Breast epithelium (tissue), 3 donors: ENCODE measurements around the gene EHHADH.

Source experiments
- CTCF ChIP-seq, 3 donors: fragments of 450-650 bp; IDR thresholded peaks; one replicate each; pipeline ENCODE4 v1.5.1; 2016 to 2017; ENCODE audit warnings: antibody characterized with exemption in 3 of 3, mild to moderate bottlenecking in 3 of 3, moderate library complexity in 3 of 3
- POLR2A ChIP-seq: fragments of 450-650 bp; IDR thresholded peaks from one replicate; pipeline ENCODE4 v1.6.1; 2016; ENCODE audit warnings: antibody characterized with exemption, mild to moderate bottlenecking, moderate library complexity

DNA sequence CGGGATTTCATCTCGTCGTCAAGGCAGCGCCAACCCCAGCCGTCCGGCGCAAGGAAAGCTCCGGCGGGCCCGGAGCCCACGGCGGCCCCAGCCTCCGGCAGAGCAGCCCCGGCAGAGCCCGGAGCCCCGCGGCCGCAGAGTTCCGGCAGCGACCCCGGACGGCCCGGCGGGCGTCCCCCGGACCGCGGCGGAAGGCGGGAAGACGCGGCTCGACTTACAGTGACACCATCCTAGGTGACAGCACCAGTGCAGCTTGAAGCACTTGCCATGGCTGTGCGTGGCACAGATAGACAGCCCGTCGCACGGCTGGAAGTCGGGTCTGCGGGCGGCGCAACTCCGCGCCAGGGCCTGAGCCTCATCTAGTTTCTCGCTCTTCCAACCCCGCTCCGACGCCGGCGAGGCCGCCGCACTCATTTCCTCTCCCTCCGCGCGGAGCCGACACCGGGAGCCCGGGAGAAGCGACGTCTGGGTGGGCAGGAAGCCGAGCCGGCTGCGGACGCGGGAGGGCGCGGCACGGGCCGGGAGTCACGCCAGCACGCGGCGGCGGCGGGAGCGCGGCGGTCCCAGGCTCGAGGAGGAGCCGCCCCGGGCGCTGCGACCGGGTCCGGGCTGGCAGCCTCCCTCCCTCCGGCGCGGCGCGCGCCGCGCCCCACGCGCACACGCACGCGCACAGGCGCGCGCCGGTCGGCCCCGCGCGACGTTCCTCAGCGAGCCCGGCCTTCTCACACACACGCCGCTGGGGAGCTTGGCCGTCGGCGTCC is 101.3 kb downstream of the EHHADH start, which contains the start of gene C3orf70:
- TF ChIP-seq CTCF (IDR thresholded peaks at IDR 0.05): no peak
- no peak for TF ChIP-seq POLR2A
